Stomach (tissue), 4 donors: ENCODE measurements around the gene ZNF414.

Experiments used
- EP300 ChIP-seq: sonication (generic); formaldehyde crosslinking; IDR thresholded peaks from one replicate; pipeline ENCODE4 v1.6.1; 2017; ENCODE audit warnings: antibody characterized with exemption
- TF ChIP-seq, protein P1 (sequence below), 7 experiments: fragments of 450-650 bp in 4 of 7; fragments of 200-600 bp in 3 of 7; sonication (generic) in 3 of 7; IDR thresholded peaks; one replicate each; pipeline ENCODE4 v1.5.1; 2016 to 2019; ENCODE audit warnings: antibody characterized with exemption in 7 of 7, control low read depth in 2 of 7, mild to moderate bottlenecking in 1 of 7

GRCh38 chr19:8483165-8483564, 30.8 kb downstream of the ZNF414 start:
- TF ChIP-seq, protein P1, sequence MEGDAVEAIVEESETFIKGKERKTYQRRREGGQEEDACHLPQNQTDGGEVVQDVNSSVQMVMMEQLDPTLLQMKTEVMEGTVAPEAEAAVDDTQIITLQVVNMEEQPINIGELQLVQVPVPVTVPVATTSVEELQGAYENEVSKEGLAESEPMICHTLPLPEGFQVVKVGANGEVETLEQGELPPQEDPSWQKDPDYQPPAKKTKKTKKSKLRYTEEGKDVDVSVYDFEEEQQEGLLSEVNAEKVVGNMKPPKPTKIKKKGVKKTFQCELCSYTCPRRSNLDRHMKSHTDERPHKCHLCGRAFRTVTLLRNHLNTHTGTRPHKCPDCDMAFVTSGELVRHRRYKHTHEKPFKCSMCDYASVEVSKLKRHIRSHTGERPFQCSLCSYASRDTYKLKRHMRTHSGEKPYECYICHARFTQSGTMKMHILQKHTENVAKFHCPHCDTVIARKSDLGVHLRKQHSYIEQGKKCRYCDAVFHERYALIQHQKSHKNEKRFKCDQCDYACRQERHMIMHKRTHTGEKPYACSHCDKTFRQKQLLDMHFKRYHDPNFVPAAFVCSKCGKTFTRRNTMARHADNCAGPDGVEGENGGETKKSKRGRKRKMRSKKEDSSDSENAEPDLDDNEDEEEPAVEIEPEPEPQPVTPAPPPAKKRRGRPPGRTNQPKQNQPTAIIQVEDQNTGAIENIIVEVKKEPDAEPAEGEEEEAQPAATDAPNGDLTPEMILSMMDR (IDR thresholded peaks at IDR 0.05) = no peak
- TF ChIP-seq EP300 = no peak
